Measurements from ENCODE around the gene NHEJ1. TPM values are rescaled to one million over a fixed set of nuclear protein-coding genes. Genes with fewer than 3 reads are reported as not detected.
A peak's percentile ranks its signal among the peaks of the same experiment; 100 is the strongest.

NHEJ1 gene
- total and polyA plus RNA-seq, 2 of the 13 experiments (the other 11 are each of a cell fraction or from before 2014, with no cell fraction given), result 30.0 to 30.7 TPM

DNA sequence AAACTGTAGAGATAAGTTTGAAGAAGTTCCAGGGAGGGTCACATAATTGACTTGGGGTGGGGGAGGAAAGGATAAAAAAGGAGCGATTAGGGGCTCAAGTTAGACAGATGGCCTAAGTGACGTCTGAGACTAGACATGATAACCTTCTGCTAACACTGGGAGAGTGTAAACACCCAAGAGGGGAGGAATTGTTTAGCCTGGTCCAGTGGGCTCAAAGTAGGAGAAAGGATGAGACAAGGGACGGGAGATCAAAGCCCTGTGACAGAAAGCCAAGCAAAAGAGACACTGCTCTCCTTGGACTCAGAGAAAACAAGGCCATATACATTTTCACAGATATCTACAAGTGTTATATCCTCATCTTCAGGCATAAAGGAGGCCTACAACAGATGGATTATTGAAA, 54.4 kb downstream of the NHEJ1 start (continued):
- TF ChIP-seq SATB2 (CRISPR knock-in tag; IDR thresholded peaks at IDR 0.05), result no peak
- no peak for TF ChIP-seq KAT7 (CRISPR knock-in tag; IDR thresholded peaks at IDR 0.05; ENCODE audit: borderline replicate concordance)
- TF ChIP-seq FOXA3 (CRISPR knock-in tag; IDR thresholded peaks at IDR 0.05), result peak; percentile 86
- TF ChIP-seq ZNF501 (CRISPR knock-in tag; IDR thresholded peaks at IDR 0.05), result no peak
- TF ChIP-seq, protein P1, sequence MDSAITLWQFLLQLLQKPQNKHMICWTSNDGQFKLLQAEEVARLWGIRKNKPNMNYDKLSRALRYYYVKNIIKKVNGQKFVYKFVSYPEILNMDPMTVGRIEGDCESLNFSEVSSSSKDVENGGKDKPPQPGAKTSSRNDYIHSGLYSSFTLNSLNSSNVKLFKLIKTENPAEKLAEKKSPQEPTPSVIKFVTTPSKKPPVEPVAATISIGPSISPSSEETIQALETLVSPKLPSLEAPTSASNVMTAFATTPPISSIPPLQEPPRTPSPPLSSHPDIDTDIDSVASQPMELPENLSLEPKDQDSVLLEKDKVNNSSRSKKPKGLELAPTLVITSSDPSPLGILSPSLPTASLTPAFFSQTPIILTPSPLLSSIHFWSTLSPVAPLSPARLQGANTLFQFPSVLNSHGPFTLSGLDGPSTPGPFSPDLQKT (CRISPR knock-in tag; IDR thresholded peaks at IDR 0.05; ENCODE audit: borderline replicate concordance), result no peak
- TF ChIP-seq MTF1 (CRISPR knock-in tag; IDR thresholded peaks at IDR 0.05), result no peak
- no peak for TF ChIP-seq SNAPC2 (CRISPR knock-in tag; IDR thresholded peaks at IDR 0.05)
- TF ChIP-seq NR2F1 (CRISPR knock-in tag; IDR thresholded peaks at IDR 0.05), result no peak
- no peak for TF ChIP-seq FOXM1 (CRISPR knock-in tag; IDR thresholded peaks at IDR 0.05)
- TF ChIP-seq, protein P2, sequence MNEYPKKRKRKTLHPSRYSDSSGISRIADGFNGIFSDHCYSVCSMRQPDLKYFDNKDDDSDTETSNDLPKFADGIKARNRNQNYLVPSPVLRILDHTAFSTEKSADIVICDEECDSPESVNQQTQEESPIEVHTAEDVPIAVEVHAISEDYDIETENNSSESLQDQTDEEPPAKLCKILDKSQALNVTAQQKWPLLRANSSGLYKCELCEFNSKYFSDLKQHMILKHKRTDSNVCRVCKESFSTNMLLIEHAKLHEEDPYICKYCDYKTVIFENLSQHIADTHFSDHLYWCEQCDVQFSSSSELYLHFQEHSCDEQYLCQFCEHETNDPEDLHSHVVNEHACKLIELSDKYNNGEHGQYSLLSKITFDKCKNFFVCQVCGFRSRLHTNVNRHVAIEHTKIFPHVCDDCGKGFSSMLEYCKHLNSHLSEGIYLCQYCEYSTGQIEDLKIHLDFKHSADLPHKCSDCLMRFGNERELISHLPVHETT (CRISPR knock-in tag; conservative IDR thresholded peaks at IDR 0.05), result no peak
- TF ChIP-seq NFYC (CRISPR knock-in tag; IDR thresholded peaks at IDR 0.05), result no peak
- peak; percentile 31; the same call in 1 of the 2 replicates for TF ChIP-seq NR2F2 (IDR thresholded peaks at IDR 0.05; ENCODE audit: borderline replicate concordance, low read depth)
- no peak for TF ChIP-seq ZNF75D (CRISPR knock-in tag; IDR thresholded peaks at IDR 0.05; ENCODE audit: borderline replicate concordance)
- TF ChIP-seq, protein P3, sequence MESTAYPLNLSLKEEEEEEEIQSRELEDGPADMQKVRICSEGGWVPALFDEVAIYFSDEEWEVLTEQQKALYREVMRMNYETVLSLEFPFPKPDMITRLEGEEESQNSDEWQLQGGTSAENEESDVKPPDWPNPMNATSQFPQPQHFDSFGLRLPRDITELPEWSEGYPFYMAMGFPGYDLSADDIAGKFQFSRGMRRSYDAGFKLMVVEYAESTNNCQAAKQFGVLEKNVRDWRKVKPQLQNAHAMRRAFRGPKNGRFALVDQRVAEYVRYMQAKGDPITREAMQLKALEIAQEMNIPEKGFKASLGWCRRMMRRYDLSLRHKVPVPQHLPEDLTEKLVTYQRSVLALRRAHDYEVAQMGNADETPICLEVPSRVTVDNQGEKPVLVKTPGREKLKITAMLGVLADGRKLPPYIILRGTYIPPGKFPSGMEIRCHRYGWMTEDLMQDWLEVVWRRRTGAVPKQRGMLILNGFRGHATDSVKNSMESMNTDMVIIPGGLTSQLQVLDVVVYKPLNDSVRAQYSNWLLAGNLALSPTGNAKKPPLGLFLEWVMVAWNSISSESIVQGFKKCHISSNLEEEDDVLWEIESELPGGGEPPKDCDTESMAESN (CRISPR knock-in tag; conservative IDR thresholded peaks at IDR 0.05), result no peak
- no peak for TF ChIP-seq RFX5 (IDR thresholded peaks at IDR 0.05; ENCODE audit: low read depth, low read length)
- no peak for TF ChIP-seq ZSCAN21 (CRISPR knock-in tag; IDR thresholded peaks at IDR 0.05; ENCODE audit: borderline replicate concordance)
- no peak for TF ChIP-seq ISX (CRISPR knock-in tag; conservative IDR thresholded peaks at IDR 0.05)
- TF ChIP-seq, protein P4, sequence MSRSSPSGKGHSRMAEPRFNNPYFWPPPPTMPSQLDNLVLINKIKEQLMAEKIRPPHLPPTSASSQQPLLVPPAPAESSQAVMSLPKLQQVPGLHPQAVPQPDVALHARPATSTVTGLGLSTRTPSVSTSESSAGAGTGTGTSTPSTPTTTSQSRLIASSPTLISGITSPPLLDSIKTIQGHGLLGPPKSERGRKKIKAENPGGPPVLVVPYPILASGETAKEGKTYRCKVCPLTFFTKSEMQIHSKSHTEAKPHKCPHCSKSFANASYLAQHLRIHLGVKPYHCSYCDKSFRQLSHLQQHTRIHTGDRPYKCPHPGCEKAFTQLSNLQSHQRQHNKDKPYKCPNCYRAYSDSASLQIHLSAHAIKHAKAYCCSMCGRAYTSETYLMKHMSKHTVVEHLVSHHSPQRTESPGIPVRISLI (CRISPR knock-in tag; IDR thresholded peaks at IDR 0.05; ENCODE audit: borderline replicate concordance), result no peak
- 0 out of 2 replicates have a peak, but pooled peaks have one; percentile 30 for TF ChIP-seq RXRB (CRISPR knock-in tag; IDR thresholded peaks at IDR 0.05; ENCODE audit: borderline replicate concordance)
- TF ChIP-seq CHCHD3 (CRISPR knock-in tag; IDR thresholded peaks at IDR 0.05), result no peak
- no peak for TF ChIP-seq ZNF274 (CRISPR knock-in tag; IDR thresholded peaks at IDR 0.05)
- no peak for TF ChIP-seq RELA (CRISPR knock-in tag; IDR thresholded peaks at IDR 0.05)
- no peak for TF ChIP-seq ZNF7 (CRISPR knock-in tag; IDR thresholded peaks at IDR 0.05)

All from HepG2 (cell line).